ENCODE measurements around the gene GK. TPM values are rescaled to one million over a fixed set of nuclear protein-coding genes. Genes with fewer than 3 reads are reported as not detected.
A peak's percentile ranks its signal among the peaks of the same experiment; 100 is the strongest.

Gene GK
- total and polyA plus RNA-seq, 9 of the 15 experiments (the other 6 are each of a cell fraction or from before 2014, with no cell fraction given) = 8.0 to 15.7 (median 12.4) TPM

- no peak for TF ChIP-seq ZMIZ1 (IDR thresholded peaks at IDR 0.05; ENCODE audit: low read depth in 2 of 2, low read length in 2 of 2)
- TF ChIP-seq, protein P1, sequence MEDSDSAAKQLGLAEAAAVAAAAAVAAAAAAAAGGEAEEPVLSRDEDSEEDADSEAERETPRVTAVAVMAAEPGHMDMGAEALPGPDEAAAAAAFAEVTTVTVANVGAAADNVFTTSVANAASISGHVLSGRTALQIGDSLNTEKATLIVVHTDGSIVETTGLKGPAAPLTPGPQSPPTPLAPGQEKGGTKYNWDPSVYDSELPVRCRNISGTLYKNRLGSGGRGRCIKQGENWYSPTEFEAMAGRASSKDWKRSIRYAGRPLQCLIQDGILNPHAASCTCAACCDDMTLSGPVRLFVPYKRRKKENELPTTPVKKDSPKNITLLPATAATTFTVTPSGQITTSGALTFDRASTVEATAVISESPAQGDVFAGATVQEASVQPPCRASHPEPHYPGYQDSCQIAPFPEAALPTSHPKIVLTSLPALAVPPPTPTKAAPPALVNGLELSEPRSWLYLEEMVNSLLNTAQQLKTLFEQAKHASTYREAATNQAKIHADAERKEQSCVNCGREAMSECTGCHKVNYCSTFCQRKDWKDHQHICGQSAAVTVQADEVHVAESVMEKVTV (CRISPR knock-in tag; IDR thresholded peaks at IDR 0.05) = peak; percentile 38; the same call in 1 of the 2 replicates
- TF ChIP-seq SMC3 (conservative IDR thresholded peaks at IDR 0.05; ENCODE audit: insufficient read depth, low read depth, low read length) = peak; percentile 29; the same call in 1 of the 2 replicates
- TF ChIP-seq HBP1 (CRISPR knock-in tag; IDR thresholded peaks at IDR 0.05) = no peak
These were observed 17.6 kb upstream of the GK start (continued) for GRCh38 chrX:30635630-30636029.

Measured in K562 (cell line).